ENCODE measurements around the gene AGTRAP.

AGTRAP gene

GRCh38 chr1:11735854-11736745 lies at the start of gene AGTRAP:
AGTRAP (plus strand) TSS chr1:11736136; CDS start chr1:11736209, 73 bp downstream.
- Histone ChIP-seq H3K27ac (no peak within 1 kb of the TSS), H3K9me3 (ENCODE audit: low read depth, low read length) (no peaks in the 10 kb centered on the region), H3K9ac (ENCODE audit: insufficient read length) (peak within 1 kb of the TSS; percentile 66), H3K36me3 (ENCODE audit: insufficient read depth, low read length) (no peaks in the 10 kb centered on the region), H3K4me3 (peak within 1 kb of the TSS; percentile 90)
- DNase-seq (ENCODE audit: low read depth, low spot score): no peak
- TF ChIP-seq FOXP2 (optimal IDR thresholded peaks at IDR 0.05; ENCODE audit: control extremely low read depth, extremely low read length, insufficient read depth) (no peak), EZH2 (IDR thresholded peaks at IDR 0.05) (no peak), POLR2AphosphoS5 (IDR thresholded peaks at IDR 0.05; ENCODE audit: borderline replicate concordance, low read depth, low read length) (peak; percentile 71; the same call in 1 of the 2 replicates)

DNA sequence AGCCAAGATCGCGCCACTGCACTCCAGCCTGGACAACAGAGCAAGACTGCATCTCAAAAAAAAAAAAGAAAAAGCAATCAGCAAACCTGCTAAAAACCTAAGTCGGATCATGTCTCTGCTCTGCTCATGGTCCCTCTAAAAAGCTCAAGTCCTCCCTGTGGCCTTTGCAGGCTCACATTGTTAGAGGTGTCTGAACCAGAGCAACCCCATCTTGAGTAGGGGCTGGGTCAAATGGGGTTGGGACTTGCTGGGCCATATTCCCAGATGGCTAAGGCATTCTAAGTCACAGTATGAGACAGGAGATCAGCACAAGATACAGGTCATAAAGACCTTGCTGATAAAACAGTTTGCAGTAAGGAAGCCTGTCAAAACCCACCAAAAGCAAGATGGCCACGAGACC lies 47.4 kb upstream of the AGTRAP start:
- Histone ChIP-seq H3K36me3 (ENCODE audit: insufficient read depth, low read length) (no peaks in the 10 kb centered on the region), H3K27ac (no peak overlapping the region), H3K9me3 (ENCODE audit: low read depth, low read length) (no peaks in the 10 kb centered on the region), H3K9ac (ENCODE audit: insufficient read length) (no peak overlapping the region), H3K4me3 (no peak overlapping the region)
- DNase-seq (ENCODE audit: low read depth, low spot score): no peak
- TF ChIP-seq POLR2AphosphoS5 (IDR thresholded peaks at IDR 0.05; ENCODE audit: borderline replicate concordance, low read depth, low read length) (no peak), FOXP2 (optimal IDR thresholded peaks at IDR 0.05; ENCODE audit: control extremely low read depth, extremely low read length, insufficient read depth) (no peak), EZH2 (IDR thresholded peaks at IDR 0.05) (no peak)

GRCh38 chr1:11690397-11691301 lies 45.3 kb upstream of the AGTRAP start:
- H3K4me3 ChIP-seq: peak overlapping the region; percentile 72
- peak overlapping the region; percentile 51 for H3K9ac ChIP-seq (ENCODE audit: insufficient read length)
- TF ChIP-seq FOXP2 (optimal IDR thresholded peaks at IDR 0.05; ENCODE audit: control extremely low read depth, extremely low read length, insufficient read depth): no peak
- no peak for TF ChIP-seq EZH2 (IDR thresholded peaks at IDR 0.05)
- TF ChIP-seq POLR2AphosphoS5 (IDR thresholded peaks at IDR 0.05; ENCODE audit: borderline replicate concordance, low read depth, low read length): no peak
- DNase-seq (ENCODE audit: low read depth, low spot score): no peak
- H3K9me3 ChIP-seq (ENCODE audit: low read depth, low read length): no peaks in the 10 kb centered on the region
- no peaks in the 10 kb centered on the region for H3K36me3 ChIP-seq (ENCODE audit: insufficient read depth, low read length)
- no peak overlapping the region for H3K27ac ChIP-seq

DNA sequence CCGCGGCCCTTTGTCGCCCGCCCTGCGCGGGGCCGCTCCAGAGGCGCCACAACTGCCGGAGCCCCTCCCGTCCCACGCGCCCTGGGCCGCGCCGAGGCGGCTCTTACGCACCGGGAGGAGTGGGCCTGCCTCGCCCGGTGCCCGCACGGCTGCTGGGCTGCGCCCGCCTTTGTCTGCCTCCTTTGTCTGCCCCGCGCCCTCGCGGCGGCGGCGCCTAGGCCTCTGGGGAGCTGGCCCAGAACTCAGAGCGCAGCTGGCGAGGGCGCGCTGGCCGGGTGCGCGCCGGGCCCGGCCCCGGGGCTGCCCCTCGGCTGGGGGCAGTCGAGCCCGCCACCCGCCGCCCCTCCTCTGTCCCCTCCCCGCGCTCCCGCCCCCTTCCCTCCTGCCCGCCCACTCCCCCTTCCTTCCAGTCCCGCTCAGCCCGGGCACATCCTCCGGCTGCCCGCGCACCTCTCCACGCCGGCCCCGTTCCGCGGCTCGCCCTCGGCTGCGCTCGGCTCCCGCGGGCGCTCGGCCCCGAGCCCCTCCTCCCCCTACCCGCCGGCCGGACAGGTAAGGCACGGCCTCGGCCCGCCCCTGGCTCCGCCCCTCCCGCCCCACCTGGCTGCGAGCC lies 44.5 kb upstream of the AGTRAP start, which contains the start of gene DRAXIN:
TSS of gene DRAXIN (plus strand) at position 409 of the 613 bp plus-strand sequence. CDS start 14,549 bp downstream, outside the sequence.
- TF ChIP-seq POLR2AphosphoS5 (IDR thresholded peaks at IDR 0.05; ENCODE audit: borderline replicate concordance, low read depth, low read length): no peak
- TF ChIP-seq FOXP2 (optimal IDR thresholded peaks at IDR 0.05; ENCODE audit: control extremely low read depth, extremely low read length, insufficient read depth): no peak
- TF ChIP-seq EZH2 (IDR thresholded peaks at IDR 0.05): no peak

GRCh38 chr1:11691928-11692711 lies 43.8 kb upstream of the AGTRAP start:
- no peak overlapping the region for H3K27ac ChIP-seq
- peak overlapping the region; percentile 72 for H3K4me3 ChIP-seq
- TF ChIP-seq FOXP2 (optimal IDR thresholded peaks at IDR 0.05; ENCODE audit: control extremely low read depth, extremely low read length, insufficient read depth): no peak
- TF ChIP-seq POLR2AphosphoS5 (IDR thresholded peaks at IDR 0.05; ENCODE audit: borderline replicate concordance, low read depth, low read length): no peak
- no peak for TF ChIP-seq EZH2 (IDR thresholded peaks at IDR 0.05)
- H3K9me3 ChIP-seq (ENCODE audit: low read depth, low read length): no peaks in the 10 kb centered on the region
- H3K9ac ChIP-seq (ENCODE audit: insufficient read length): no peak overlapping the region
- H3K36me3 ChIP-seq (ENCODE audit: insufficient read depth, low read length): no peaks in the 10 kb centered on the region
- DNase-seq (ENCODE audit: low read depth, low spot score): no peak

More for the DNA sequence above, 44.5 kb upstream of the AGTRAP start, which contains the start of gene DRAXIN:
- Histone ChIP-seq H3K36me3 (ENCODE audit: insufficient read depth, low read length) (no peaks in the 10 kb centered on the region), H3K9ac (ENCODE audit: insufficient read length) (peak within 1 kb of the TSS; percentile 51), H3K27ac (no peak within 1 kb of the TSS), H3K4me3 (peak within 1 kb of the TSS; percentile 72), H3K9me3 (ENCODE audit: low read depth, low read length) (no peaks in the 10 kb centered on the region)
- DNase-seq (ENCODE audit: low read depth, low spot score): no peak

DNA sequence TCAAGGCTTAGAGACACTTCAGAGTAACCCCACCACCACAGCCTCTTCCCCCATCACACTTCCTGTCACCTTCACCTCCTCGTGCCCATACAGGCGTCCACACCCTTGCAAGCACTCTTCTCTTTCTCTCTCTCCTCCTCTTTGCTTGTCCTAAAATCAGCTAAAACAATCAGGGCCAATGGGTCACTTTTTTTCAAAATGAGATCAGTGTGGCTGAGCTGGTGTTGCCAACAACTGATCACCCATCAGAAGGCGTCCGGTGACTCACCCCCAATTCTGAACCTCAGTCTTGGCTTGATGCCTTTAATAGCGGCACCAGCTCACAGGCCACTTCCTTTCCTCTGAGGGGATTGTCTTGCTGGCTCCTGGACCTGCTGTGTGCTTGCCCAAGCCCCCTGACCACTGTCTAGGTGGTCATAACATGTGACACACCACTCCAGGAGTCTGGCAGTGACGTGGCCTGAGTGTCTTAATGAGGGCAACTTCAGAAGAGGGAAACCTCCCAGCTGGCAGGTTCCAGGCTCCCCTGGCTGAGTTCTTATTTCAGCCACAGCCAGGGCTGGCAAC lies 42.8 kb upstream of the AGTRAP start:
- Histone ChIP-seq H3K36me3 (ENCODE audit: insufficient read depth, low read length) (no peaks in the 10 kb centered on the region), H3K27ac (no peak overlapping the region), H3K9me3 (ENCODE audit: low read depth, low read length) (no peaks in the 10 kb centered on the region), H3K9ac (ENCODE audit: insufficient read length) (no peak overlapping the region), H3K4me3 (no peak overlapping the region)
- DNase-seq (ENCODE audit: low read depth, low spot score): no peak
- TF ChIP-seq POLR2AphosphoS5 (IDR thresholded peaks at IDR 0.05; ENCODE audit: borderline replicate concordance, low read depth, low read length) (no peak), EZH2 (IDR thresholded peaks at IDR 0.05) (no peak), FOXP2 (optimal IDR thresholded peaks at IDR 0.05; ENCODE audit: control extremely low read depth, extremely low read length, insufficient read depth) (no peak)

GRCh38 chr1:11693917-11694316 lies 42.0 kb upstream of the AGTRAP start:
- H3K36me3 ChIP-seq (ENCODE audit: insufficient read depth, low read length): no peaks in the 10 kb centered on the region
- TF ChIP-seq POLR2AphosphoS5 (IDR thresholded peaks at IDR 0.05; ENCODE audit: borderline replicate concordance, low read depth, low read length): no peak
- TF ChIP-seq FOXP2 (optimal IDR thresholded peaks at IDR 0.05; ENCODE audit: control extremely low read depth, extremely low read length, insufficient read depth): no peak
- no peak for TF ChIP-seq EZH2 (IDR thresholded peaks at IDR 0.05)
- no peak for DNase-seq (ENCODE audit: low read depth, low spot score)
- H3K9ac ChIP-seq (ENCODE audit: insufficient read length): no peak overlapping the region
- H3K4me3 ChIP-seq: no peak overlapping the region
- no peak overlapping the region for H3K27ac ChIP-seq
- H3K9me3 ChIP-seq (ENCODE audit: low read depth, low read length): no peaks in the 10 kb centered on the region
